DND-41 (cell line): ENCODE data around the gene GPR148.

Experiments used
- ATAC-seq: fragments of 200-7000 bp; cut with Tn5 transposase; 3 replicates; pipeline ENCODE4 v1.9.1; 2021; ENCODE audit warnings: low read depth; ENCODE audit not compliant: insufficient read depth
- DNase-seq: peaks from one replicate; pipeline ENCODE4 v3.0.0-alpha.2; 2020
- H2AFZ ChIP-seq: 2 replicates; pipeline ENCODE4 v1.6.0; 2012; ENCODE audit warnings: low read depth, low read length
- H3K27ac ChIP-seq: 2 replicates; pipeline ENCODE4 v1.5.1; 2012; ENCODE audit warnings: low read length, inconsistent platforms
- H3K27me3 ChIP-seq: fragments of 200-600 bp; sonication (generic); 2 replicates; pipeline ENCODE4 v1.6.0; 2012; ENCODE audit warnings: low read length, mild to moderate bottlenecking, inconsistent platforms; ENCODE audit not compliant: insufficient read depth, poor library complexity
- H3K36me3 ChIP-seq: 2 replicates; pipeline ENCODE4 v1.5.1; 2012; ENCODE audit warnings: low read length, inconsistent platforms; ENCODE audit not compliant: insufficient read depth
- H3K4me1 ChIP-seq: 2 replicates; pipeline ENCODE4 v1.5.1; 2012; ENCODE audit warnings: mild to moderate bottlenecking, low read length; ENCODE audit not compliant: insufficient read depth
- H3K4me2 ChIP-seq: 2 replicates; pipeline ENCODE4 v1.6.0; 2012; ENCODE audit warnings: mild to moderate bottlenecking, moderate library complexity, low read length, inconsistent platforms; ENCODE audit not compliant: insufficient read depth
- H3K4me3 ChIP-seq, 2 experiments: fragments of 200-600 bp in 1 of 2; shearing (Covaris generic) in 1 of 2; 2 replicates each; pipeline ENCODE4 v1.5.1; 2012 to 2016; ENCODE audit warnings: inconsistent platforms in 2 of 2, low read length in 2 of 2, mild to moderate bottlenecking in 2 of 2, low read depth in 1 of 2, moderate library complexity in 1 of 2
- H3K79me2 ChIP-seq: 2 replicates; pipeline ENCODE4 v1.6.0; 2012; ENCODE audit warnings: low read length, inconsistent platforms; ENCODE audit not compliant: insufficient read depth
- H3K9ac ChIP-seq: 2 replicates; pipeline ENCODE4 v1.6.0; 2012; ENCODE audit warnings: low read depth, mild to moderate bottlenecking, inconsistent platforms, low read length, moderate library complexity
- H3K9me3 ChIP-seq: 2 replicates; pipeline ENCODE4 v1.5.1; 2012; ENCODE audit warnings: low read length, moderate library complexity, mild to moderate bottlenecking, inconsistent platforms; ENCODE audit not compliant: insufficient read depth, severe bottlenecking
- H4K20me1 ChIP-seq: 2 replicates; pipeline ENCODE4 v1.6.0; 2012; ENCODE audit warnings: low read length; ENCODE audit not compliant: insufficient read depth
- CTCF ChIP-seq: IDR thresholded peaks from 2 replicates; pipeline ENCODE4 v1.5.1; 2012; ENCODE audit warnings: borderline replicate concordance, low read length, moderate library complexity, mild to moderate bottlenecking; ENCODE audit not compliant: poor library complexity, severe bottlenecking; ENCODE audit errors: extremely low read depth
- EZH2 ChIP-seq: IDR thresholded peaks from 3 replicates; pipeline ENCODE4 v1.6.1; 2012; ENCODE audit warnings: borderline replicate concordance, low read depth, mild to moderate bottlenecking, moderate library complexity, low read length, inconsistent platforms; ENCODE audit not compliant: severe bottlenecking

GPR148 gene

GRCh38 chr2:130735200-130735599 is 6.3 kb downstream of the GPR148 start:
- Histone ChIP-seq H2AFZ (no peak overlapping the region), H3K79me2 (no peaks in the 10 kb centered on the region), H3K27ac (no peak overlapping the region), H3K4me1 (no peaks in the 10 kb centered on the region), H3K9ac (no peak overlapping the region), H3K4me3 (no peak overlapping the region), H4K20me1 (no peaks in the 10 kb centered on the region), H3K9me3 (no peaks in the 10 kb centered on the region), H3K27me3 (no peaks in the 10 kb centered on the region), H3K36me3 (no peaks in the 10 kb centered on the region), H3K4me2 (no peak overlapping the region)
- ATAC-seq = no peak
- no peak for DNase-seq
- TF ChIP-seq EZH2 (no peak), CTCF (no peak)

- no peak overlapping the region for H3K27ac ChIP-seq
- no peak overlapping the region for H3K4me2 ChIP-seq
- H4K20me1 ChIP-seq = no peaks in the 10 kb centered on the region
- TF ChIP-seq CTCF (no peak), EZH2 (no peak)
- no peak overlapping the region for H3K4me3 ChIP-seq
- H3K36me3 ChIP-seq = no peaks in the 10 kb centered on the region
- H3K27me3 ChIP-seq = no peaks in the 10 kb centered on the region
- DNase-seq (no peak), ATAC-seq (no peak)
- H3K79me2 ChIP-seq = no peaks in the 10 kb centered on the region
- H3K9ac ChIP-seq = no peak overlapping the region
- H2AFZ ChIP-seq = no peak overlapping the region
- no peaks in the 10 kb centered on the region for H3K9me3 ChIP-seq
- no peaks in the 10 kb centered on the region for H3K4me1 ChIP-seq
Observed at GRCh38 chr2:130736487-130736886, 7.6 kb downstream of the GPR148 start.

- Histone ChIP-seq H3K9ac (no peak overlapping the region), H3K36me3 (no peaks in the 10 kb centered on the region), H3K27me3 (no peaks in the 10 kb centered on the region), H3K4me2 (no peak overlapping the region), H2AFZ (no peak overlapping the region), H3K9me3 (no peaks in the 10 kb centered on the region), H3K79me2 (no peaks in the 10 kb centered on the region), H3K4me1 (no peaks in the 10 kb centered on the region), H3K27ac (no peak overlapping the region), H4K20me1 (no peaks in the 10 kb centered on the region), H3K4me3 (no peak overlapping the region)
- TF ChIP-seq CTCF = no peak
- no peak for TF ChIP-seq EZH2
- no peak for ATAC-seq
- DNase-seq = no peak
Observed at GRCh38 chr2:130737592-130737991, 8.7 kb downstream of the GPR148 start.

- H3K4me2 ChIP-seq = no peak overlapping the region
- no peak overlapping the region for H3K27ac ChIP-seq
- H2AFZ ChIP-seq = no peak overlapping the region
- TF ChIP-seq EZH2 (no peak), CTCF (no peak)
- H3K4me1 ChIP-seq = no peaks in the 10 kb centered on the region
- DNase-seq (no peak), ATAC-seq (no peak)
- no peak overlapping the region for H3K9ac ChIP-seq
- H3K79me2 ChIP-seq = no peaks in the 10 kb centered on the region
- no peak overlapping the region for H3K4me3 ChIP-seq
- no peaks in the 10 kb centered on the region for H3K36me3 ChIP-seq
- no peaks in the 10 kb centered on the region for H3K27me3 ChIP-seq
- H4K20me1 ChIP-seq = no peaks in the 10 kb centered on the region
- H3K9me3 ChIP-seq = no peaks in the 10 kb centered on the region
Observed at GRCh38 chr2:130740671-130741070, 11.8 kb downstream of the GPR148 start.
